SU-DHL-6 (cell line): ENCODE measurements around the gene C1QTNF6.

Source experiments
- H2AFZ ChIP-seq: fragments of 200-600 bp; sonication (generic); 2 replicates; pipeline ENCODE4 v1.6.1; 2014; ENCODE audit warnings: low read depth, mild to moderate bottlenecking, moderate library complexity, mixed read lengths, antibody characterized with exemption, low read length; ENCODE audit not compliant: severe bottlenecking
- H3F3A ChIP-seq: fragments of 200-600 bp; shearing (Covaris generic); 2 replicates; pipeline ENCODE4 v1.6.0; 2016; ENCODE audit warnings: antibody characterized with exemption, mild to moderate bottlenecking; ENCODE audit not compliant: insufficient read depth
- H3K27ac ChIP-seq: fragments of 200-600 bp; sonication (generic); 2 replicates; pipeline ENCODE4 v1.5.1; 2016; ENCODE audit warnings: low read depth, mild to moderate bottlenecking, low read length, moderate library complexity, mixed read lengths
- H3K27me3 ChIP-seq: fragments of 200-600 bp; sonication (generic), shearing (Covaris generic); 2 replicates; pipeline ENCODE4 v1.6.0; 2014; ENCODE audit warnings: mild to moderate bottlenecking, low read length
- H3K36me3 ChIP-seq: fragments of 200-600 bp; sonication (generic); 2 replicates; pipeline ENCODE4 v1.6.1; 2014; ENCODE audit warnings: mild to moderate bottlenecking, low read length, mixed read lengths
- H3K4me2 ChIP-seq: fragments of 300-600, 200-600 bp; shearing (Covaris generic), sonication (generic); 2 replicates; pipeline ENCODE4 v1.6.0; 2014; ENCODE audit warnings: low read length, low read depth, mild to moderate bottlenecking; ENCODE audit not compliant: poor library complexity, severe bottlenecking
- H3K4me3 ChIP-seq: fragments of 200-600 bp; sonication (generic); 2 replicates; pipeline ENCODE4 v1.5.1; 2014; ENCODE audit warnings: antibody characterized with exemption, low read length, mild to moderate bottlenecking, mixed read lengths; ENCODE audit not compliant: insufficient read depth, poor library complexity, severe bottlenecking
- H3K79me2 ChIP-seq: fragments of 200-600 bp; sonication (generic); 2 replicates; pipeline ENCODE4 v1.6.1; 2014; ENCODE audit warnings: mild to moderate bottlenecking, low read length, moderate library complexity; ENCODE audit not compliant: insufficient read depth
- H3K9ac ChIP-seq: fragments of 200-600 bp; sonication (generic); 2 replicates; pipeline ENCODE4 v1.7.0; 2014; ENCODE audit warnings: mild to moderate bottlenecking, low read length
- H3K9me2 ChIP-seq: fragments of 200-600 bp; sonication (generic); replicated peaks from 2 replicates; pipeline ENCODE4 v1.6.1; 2014; ENCODE audit warnings: low read length; ENCODE audit not compliant: insufficient read depth
- H3K9me3 ChIP-seq: fragments of 200-600 bp; sonication (generic); 2 replicates; pipeline ENCODE4 v1.6.1; 2014; ENCODE audit warnings: low read length, mixed read lengths; ENCODE audit not compliant: insufficient read depth
- H4K20me1 ChIP-seq: fragments of 200-600 bp; sonication (generic); 2 replicates; pipeline ENCODE4 v1.6.1; 2014; ENCODE audit warnings: low read depth, mild to moderate bottlenecking, antibody characterized with exemption, low read length, moderate library complexity, mixed read lengths
- EZH2phosphoT487 ChIP-seq: fragments of 200-600 bp; sonication (generic), shearing (Covaris generic); conservative IDR thresholded peaks from 2 replicates; pipeline ENCODE4 v1.6.1; 2018; ENCODE audit warnings: mild to moderate bottlenecking, antibody characterized with exemption, low read length, moderate library complexity, mixed read lengths
- TF ChIP-seq, protein P1 (sequence below): fragments of 200-600 bp; sonication (generic); IDR thresholded peaks from one replicate; pipeline ENCODE4 v1.5.1; 2017; ENCODE audit warnings: antibody characterized with exemption, mild to moderate bottlenecking, low read length, moderate library complexity; ENCODE audit not compliant: insufficient read depth, poor library complexity, severe bottlenecking

Gene C1QTNF6

GRCh38 chr22:37181681-37182080 is 6.4 kb downstream of the C1QTNF6 start:
- Histone ChIP-seq H3K9me3 (no peaks in the 10 kb centered on the region), H4K20me1 (no peaks in the 10 kb centered on the region), H3K4me2 (no peak overlapping the region), H3K4me3 (no peak overlapping the region), H3K9me2 (no peaks in the 10 kb centered on the region), H3K36me3 (no peaks in the 10 kb centered on the region), H3F3A (no peaks in the 10 kb centered on the region), H2AFZ (no peak overlapping the region), H3K27ac (no peak overlapping the region), H3K27me3 (no peaks in the 10 kb centered on the region), H3K79me2 (no peaks in the 10 kb centered on the region), H3K9ac (no peak overlapping the region)
- TF ChIP-seq, protein P1, sequence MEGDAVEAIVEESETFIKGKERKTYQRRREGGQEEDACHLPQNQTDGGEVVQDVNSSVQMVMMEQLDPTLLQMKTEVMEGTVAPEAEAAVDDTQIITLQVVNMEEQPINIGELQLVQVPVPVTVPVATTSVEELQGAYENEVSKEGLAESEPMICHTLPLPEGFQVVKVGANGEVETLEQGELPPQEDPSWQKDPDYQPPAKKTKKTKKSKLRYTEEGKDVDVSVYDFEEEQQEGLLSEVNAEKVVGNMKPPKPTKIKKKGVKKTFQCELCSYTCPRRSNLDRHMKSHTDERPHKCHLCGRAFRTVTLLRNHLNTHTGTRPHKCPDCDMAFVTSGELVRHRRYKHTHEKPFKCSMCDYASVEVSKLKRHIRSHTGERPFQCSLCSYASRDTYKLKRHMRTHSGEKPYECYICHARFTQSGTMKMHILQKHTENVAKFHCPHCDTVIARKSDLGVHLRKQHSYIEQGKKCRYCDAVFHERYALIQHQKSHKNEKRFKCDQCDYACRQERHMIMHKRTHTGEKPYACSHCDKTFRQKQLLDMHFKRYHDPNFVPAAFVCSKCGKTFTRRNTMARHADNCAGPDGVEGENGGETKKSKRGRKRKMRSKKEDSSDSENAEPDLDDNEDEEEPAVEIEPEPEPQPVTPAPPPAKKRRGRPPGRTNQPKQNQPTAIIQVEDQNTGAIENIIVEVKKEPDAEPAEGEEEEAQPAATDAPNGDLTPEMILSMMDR, result no peak
- no peak for TF ChIP-seq EZH2phosphoT487

DNA sequence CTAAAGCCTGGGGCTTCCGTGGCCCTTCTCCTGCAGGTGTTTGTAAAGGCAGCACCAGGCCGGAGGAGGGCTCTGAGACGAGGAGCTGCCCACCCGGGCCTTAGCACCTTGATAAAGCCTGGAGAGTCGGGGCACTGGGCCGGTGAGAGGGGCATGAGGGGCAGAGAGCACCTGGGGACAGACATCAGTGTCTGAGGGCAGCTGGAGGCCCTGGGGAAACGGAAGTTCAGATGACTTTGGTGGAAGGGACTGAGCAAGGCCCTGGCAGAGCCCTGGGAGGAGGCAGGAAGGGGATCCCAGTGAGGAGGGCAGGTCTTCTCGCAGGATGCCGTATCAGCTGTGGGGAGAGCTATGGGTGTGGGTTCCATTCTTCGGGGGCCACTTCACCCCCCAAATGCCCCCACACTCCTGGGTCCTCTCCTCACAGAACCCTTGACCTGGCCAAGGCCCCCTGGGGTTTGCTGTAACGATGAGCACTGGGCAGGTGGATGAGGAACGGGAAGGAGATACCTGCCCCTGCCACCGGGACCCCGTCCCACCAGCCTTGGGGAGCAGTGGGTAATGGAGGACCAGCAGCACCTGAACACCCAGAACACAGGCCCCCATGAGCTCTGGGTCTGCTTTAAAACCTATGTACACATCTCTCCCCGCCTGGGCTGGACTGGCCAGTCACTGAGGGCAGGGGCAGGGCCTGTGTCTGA is 7.4 kb downstream of the C1QTNF6 start:
- Histone ChIP-seq H3K9ac (no peak overlapping the region), H4K20me1 (no peaks in the 10 kb centered on the region), H3K4me2 (no peak overlapping the region), H2AFZ (no peak overlapping the region), H3K79me2 (no peaks in the 10 kb centered on the region), H3K9me2 (no peaks in the 10 kb centered on the region), H3K9me3 (no peaks in the 10 kb centered on the region), H3K4me3 (no peak overlapping the region), H3K36me3 (no peaks in the 10 kb centered on the region), H3K27me3 (no peaks in the 10 kb centered on the region), H3F3A (no peaks in the 10 kb centered on the region), H3K27ac (no peak overlapping the region)
- TF ChIP-seq, protein P1, result no peak
- TF ChIP-seq EZH2phosphoT487, result no peak

DNA sequence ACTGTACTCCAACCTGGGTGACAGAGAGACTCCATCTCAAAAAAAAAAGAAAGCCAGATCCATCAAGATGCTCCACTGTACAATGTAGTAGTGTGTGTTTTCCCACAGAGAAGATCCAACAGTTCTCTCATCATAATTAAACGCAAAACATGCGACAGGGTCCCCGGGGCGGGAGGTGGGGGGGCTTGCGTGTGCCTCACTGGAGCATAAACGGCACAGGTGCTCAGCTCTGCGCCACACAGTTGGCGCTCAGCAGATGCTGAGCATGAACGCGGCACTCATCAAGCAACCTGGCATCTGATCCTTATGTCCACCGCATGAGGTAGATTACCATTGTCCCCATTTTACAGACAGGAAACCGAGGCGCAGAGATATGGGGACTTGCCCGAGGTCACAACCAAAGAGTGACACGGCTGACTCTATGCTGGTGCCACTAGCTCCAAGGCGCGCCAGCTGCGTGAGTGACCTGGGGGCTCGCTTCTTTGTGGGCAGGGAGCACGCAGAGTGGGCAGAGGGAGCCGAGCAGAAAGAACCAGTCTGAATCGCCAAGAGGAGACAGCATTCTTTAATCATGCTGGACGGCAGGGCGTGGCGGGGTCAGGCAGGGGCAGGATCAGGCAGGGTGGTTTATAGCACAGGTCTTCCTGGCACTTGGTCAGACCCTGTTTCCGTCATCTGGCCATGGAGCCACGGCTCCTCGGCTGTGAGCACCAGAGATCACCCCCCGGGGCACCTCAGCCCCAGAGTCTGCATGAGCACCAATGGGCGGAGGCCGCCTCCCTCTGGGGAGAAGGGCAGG is 8.2 kb downstream of the C1QTNF6 start:
- Histone ChIP-seq H3K9ac (no peak overlapping the region), H3K79me2 (no peaks in the 10 kb centered on the region), H3F3A (no peaks in the 10 kb centered on the region), H3K4me2 (no peak overlapping the region), H2AFZ (no peak overlapping the region), H4K20me1 (no peaks in the 10 kb centered on the region), H3K9me2 (no peaks in the 10 kb centered on the region), H3K36me3 (no peaks in the 10 kb centered on the region), H3K27ac (no peak overlapping the region), H3K4me3 (no peak overlapping the region), H3K27me3 (no peaks in the 10 kb centered on the region), H3K9me3 (no peaks in the 10 kb centered on the region)
- TF ChIP-seq, protein P1, result no peak
- TF ChIP-seq EZH2phosphoT487, result no peak
